ENCODE results near the gene CLEC9A. TPM values are rescaled to one million over a fixed set of nuclear protein-coding genes. Genes with fewer than 3 reads are reported as not detected.

CLEC9A gene
- total and polyA plus RNA-seq, 4 donors: 0.03 to 0.14 TPM; not detected in 2

- H3K27ac ChIP-seq (ENCODE audit: low read depth in 1 of 2, low read length in 2 of 2): no peak overlapping the region
- H3K36me3 ChIP-seq (ENCODE audit: control insufficient read depth in 4 of 4, insufficient read depth in 3 of 4, low read depth in 1 of 4, low read length in 3 of 4): no peaks in the 10 kb centered on the region
- H3K9ac ChIP-seq (ENCODE audit: low read depth in 1 of 2, low read length in 2 of 2): no peak overlapping the region
- TF ChIP-seq RXRA (IDR thresholded peaks at IDR 0.05) (no peak), GABPA (IDR thresholded peaks at IDR 0.05 in 1 of 2, conservative IDR thresholded peaks at IDR 0.05 in 1 of 2) (no peak), JUND (IDR thresholded peaks at IDR 0.05) (no peak), HNF4A (conservative IDR thresholded peaks at IDR 0.05) (no peak), RAD21 (IDR thresholded peaks at IDR 0.05) (no peak), HNF4G (IDR thresholded peaks at IDR 0.05) (no peak), ATF3 (IDR thresholded peaks at IDR 0.05) (no peak), CTCF (IDR thresholded peaks at IDR 0.05; ENCODE audit: low read depth, low read length, missing input control) (no peak), MAX (IDR thresholded peaks at IDR 0.05) (no peak), TAF1 (conservative IDR thresholded peaks at IDR 0.05) (no peak), ZBTB33 (IDR thresholded peaks at IDR 0.05) (no peak), SP1 (IDR thresholded peaks at IDR 0.05) (no peak), REST (IDR thresholded peaks at IDR 0.05) (no peak), YY1 (IDR thresholded peaks at IDR 0.05) (no peak), FOXA1 (IDR thresholded peaks at IDR 0.05) (no peak), EGR1 (IDR thresholded peaks at IDR 0.05; ENCODE audit: low read depth in 2 of 2) (no peak), NR2F2 (IDR thresholded peaks at IDR 0.05) (no peak)
- H3K9me3 ChIP-seq (ENCODE audit: control insufficient read depth in 4 of 4, low read length in 3 of 4): no peaks in the 10 kb centered on the region
- H3K4me1 ChIP-seq (ENCODE audit: control insufficient read depth in 4 of 4, insufficient read depth in 4 of 4, low read length in 3 of 4): peaks cover 4 to 16% (median 10%) of the 10 kb centered on the region in 4 donors
- H3K27me3 ChIP-seq (ENCODE audit: control insufficient read depth in 4 of 4, insufficient read depth in 4 of 4, low read length in 3 of 4): no peaks in the 10 kb centered on the region
- DNase-seq (ENCODE audit: low spot score): no peak
- H3K4me3 ChIP-seq (ENCODE audit: low read depth in 1 of 3, low read length in 3 of 3): no peak overlapping the region
Measured at GRCh38 chr12:10088031-10088430, 57.5 kb downstream of the CLEC9A start.
